Mammary epithelial cell (primary cell): ENCODE data around the gene CDH3.

ENCODE experiments used
- EZH2 ChIP-seq: IDR thresholded peaks from 2 replicates; pipeline ENCODE4 v1.6.1; 2012; ENCODE audit warnings: low read length, inconsistent platforms, borderline replicate concordance
- TF ChIP-seq, protein P1 (sequence below), 2 donors: IDR thresholded peaks in 1 of 2; conservative IDR thresholded peaks in 1 of 2; 2 replicates each; pipeline ENCODE4 v1.5.1; 2011 to 2012; ENCODE audit warnings: inconsistent platforms in 2 of 2, low read length in 2 of 2, mild to moderate bottlenecking in 2 of 2, control low read depth in 1 of 2, low read depth in 1 of 2; ENCODE audit not compliant: insufficient read depth in 1 of 2; ENCODE audit errors: extremely low read depth in 1 of 2

DNA sequence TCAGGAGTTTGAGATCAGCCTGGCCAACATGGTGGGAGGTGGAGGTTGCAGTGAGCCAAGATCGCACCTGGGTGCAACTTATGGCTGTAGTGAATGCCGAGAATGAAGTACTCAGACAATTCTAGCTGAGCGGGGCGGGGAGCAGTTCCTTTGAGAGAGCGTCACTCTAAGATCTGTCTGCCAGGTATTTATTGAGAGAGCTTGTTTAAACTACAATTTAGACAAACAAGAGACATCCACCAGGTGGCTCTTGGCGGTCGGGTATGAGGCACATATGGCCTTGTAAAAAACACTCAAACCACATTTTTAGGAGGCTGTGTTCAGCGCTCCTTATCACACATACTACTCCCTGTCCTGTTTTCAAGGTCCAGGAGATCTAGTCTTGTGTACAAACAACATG is 51.4 kb downstream of the CDH3 start:
- no peak for TF ChIP-seq EZH2
- TF ChIP-seq, protein P1, sequence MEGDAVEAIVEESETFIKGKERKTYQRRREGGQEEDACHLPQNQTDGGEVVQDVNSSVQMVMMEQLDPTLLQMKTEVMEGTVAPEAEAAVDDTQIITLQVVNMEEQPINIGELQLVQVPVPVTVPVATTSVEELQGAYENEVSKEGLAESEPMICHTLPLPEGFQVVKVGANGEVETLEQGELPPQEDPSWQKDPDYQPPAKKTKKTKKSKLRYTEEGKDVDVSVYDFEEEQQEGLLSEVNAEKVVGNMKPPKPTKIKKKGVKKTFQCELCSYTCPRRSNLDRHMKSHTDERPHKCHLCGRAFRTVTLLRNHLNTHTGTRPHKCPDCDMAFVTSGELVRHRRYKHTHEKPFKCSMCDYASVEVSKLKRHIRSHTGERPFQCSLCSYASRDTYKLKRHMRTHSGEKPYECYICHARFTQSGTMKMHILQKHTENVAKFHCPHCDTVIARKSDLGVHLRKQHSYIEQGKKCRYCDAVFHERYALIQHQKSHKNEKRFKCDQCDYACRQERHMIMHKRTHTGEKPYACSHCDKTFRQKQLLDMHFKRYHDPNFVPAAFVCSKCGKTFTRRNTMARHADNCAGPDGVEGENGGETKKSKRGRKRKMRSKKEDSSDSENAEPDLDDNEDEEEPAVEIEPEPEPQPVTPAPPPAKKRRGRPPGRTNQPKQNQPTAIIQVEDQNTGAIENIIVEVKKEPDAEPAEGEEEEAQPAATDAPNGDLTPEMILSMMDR (conservative IDR thresholded peaks at IDR 0.05 in 1 of 2, IDR thresholded peaks at IDR 0.05 in 1 of 2; ENCODE audit: extremely low read depth in 1 of 2, insufficient read depth in 1 of 2, low read depth in 1 of 2, low read length in 2 of 2): no peak
